HepG2 (cell line): ENCODE results near the gene SLC27A1. TPM values are rescaled to one million over a fixed set of nuclear protein-coding genes. Genes with fewer than 3 reads are reported as not detected.

Experiments used
- CBFB ChIP-seq: sonication (generic); formaldehyde crosslinking; IDR thresholded peaks from 2 replicates; pipeline ENCODE4 v1.4.0; 2020; ENCODE audit warnings: missing genetic modification reagents
- CCDC6 ChIP-seq: sonication (generic); formaldehyde crosslinking; IDR thresholded peaks from 2 replicates; pipeline ENCODE4 v1.8.1; 2022; ENCODE audit warnings: mild to moderate bottlenecking, missing genetic modification reagents, moderate library complexity
- GABPA ChIP-seq, 2 experiments: IDR thresholded peaks; 2 replicates each; pipeline ENCODE4 v1.6.1; 2011 to 2016; ENCODE audit warnings: low read depth in 2 of 2, low read length in 1 of 2, missing biosample characterization in 1 of 2, missing genetic modification characterization in 1 of 2
- HES4 ChIP-seq: sonication (generic); formaldehyde crosslinking; IDR thresholded peaks from 2 replicates; pipeline ENCODE4 v1.9.0; 2021; ENCODE audit warnings: mild to moderate bottlenecking, missing genetic modification reagents, borderline replicate concordance
- KLF9 ChIP-seq: IDR thresholded peaks from 2 replicates; pipeline ENCODE4 v1.6.1; 2016; ENCODE audit warnings: low read depth
- PHF20 ChIP-seq: sonication (generic); formaldehyde crosslinking; IDR thresholded peaks from 2 replicates; pipeline ENCODE4 v1.5.0; 2020; ENCODE audit warnings: mild to moderate bottlenecking, missing genetic modification reagents
- SIN3A ChIP-seq: IDR thresholded peaks from 2 replicates; pipeline ENCODE4 v1.6.1; 2011; ENCODE audit warnings: low read depth, mild to moderate bottlenecking, control low read depth, low read length, borderline replicate concordance
- TCF12 ChIP-seq, 2 experiments: fragments of 450-650 bp in 1 of 2; sonication (generic) in 1 of 2; formaldehyde crosslinking in 1 of 2; IDR thresholded peaks; 2 replicates each; pipeline versions ENCODE4 v1.6.1 to v1.8.0; 2017 to 2022; ENCODE audit warnings: antibody characterized with exemption in 1 of 2, mild to moderate bottlenecking in 1 of 2, missing genetic modification reagents in 1 of 2, moderate library complexity in 1 of 2
- ZKSCAN5 ChIP-seq: sonication (generic); formaldehyde crosslinking; IDR thresholded peaks from 2 replicates; pipeline ENCODE4 v1.5.1; 2020; ENCODE audit warnings: mild to moderate bottlenecking, missing genetic modification reagents
- ZNF264 ChIP-seq: sonication (generic); formaldehyde crosslinking; IDR thresholded peaks from 2 replicates; pipeline ENCODE4 v1.4.0; 2020; ENCODE audit warnings: missing genetic modification reagents
- ZNF780A ChIP-seq: sonication (generic); formaldehyde crosslinking; IDR thresholded peaks from 2 replicates; pipeline ENCODE4 v1.8.0; 2022; ENCODE audit warnings: mild to moderate bottlenecking, missing genetic modification reagents, moderate library complexity
- ZSCAN21 ChIP-seq: sonication (generic); formaldehyde crosslinking; IDR thresholded peaks from 2 replicates; pipeline ENCODE4 v1.8.0; 2022; ENCODE audit warnings: mild to moderate bottlenecking, missing genetic modification reagents, moderate library complexity, borderline replicate concordance
- polyA plus RNA-seq, 8 experiments: library from polyadenylated mRNA; depleted of rRNA in 3 of 8; stranded (reverse) in 7 of 8; unstranded in 1 of 8; fragments of >200 nt; fragmentation: Illumina TruSeq in 4 of 8; extraction: Trizol in 4 of 8; gene quantifications; 2 replicates each; pipeline versions ENCODE4 v1.2.1 to v1.2.3, GENCODE V29; 2011 to 2016; ENCODE audit warnings: low read depth in 4 of 8, missing spikeins in 1 of 8, mixed read lengths in 1 of 8; ENCODE audit not compliant: insufficient read depth in 1 of 8
- total RNA-seq, 5 experiments: library from RNA; depleted of rRNA; stranded (reverse); fragments of >200 nt; fragmentation: Illumina TruSeq; extraction: Trizol; gene quantifications; 2 replicates each; pipeline ENCODE4 v1.2.3, GENCODE V29; 2016; ENCODE audit warnings: low read depth in 1 of 5
- TF ChIP-seq, protein P1 (sequence below): sonication (generic); formaldehyde crosslinking; IDR thresholded peaks from 2 replicates; pipeline ENCODE4 v1.4.0; 2020; ENCODE audit warnings: mild to moderate bottlenecking, missing genetic modification reagents
- TF ChIP-seq, protein P2 (sequence below): IDR thresholded peaks from 2 replicates; pipeline ENCODE4 v1.6.1; 2016; ENCODE audit warnings: missing genetic modification reagents, missing compliant biosample characterization
- TF ChIP-seq, protein P3 (sequence below): sonication (generic); formaldehyde crosslinking; IDR thresholded peaks from 2 replicates; pipeline ENCODE4 v1.5.1; 2020; ENCODE audit warnings: mild to moderate bottlenecking, missing genetic modification reagents, moderate library complexity
- TF ChIP-seq, protein P4 (sequence below): sonication (generic); formaldehyde crosslinking; IDR thresholded peaks from 2 replicates; pipeline ENCODE4 v1.4.0; 2020; ENCODE audit warnings: missing genetic modification reagents

The SLC27A1 gene
- total and polyA plus RNA-seq, 2 of the 13 experiments (the other 11 are each of a cell fraction or from before 2014, with no cell fraction given), result 4.1 to 8.8 TPM

DNA sequence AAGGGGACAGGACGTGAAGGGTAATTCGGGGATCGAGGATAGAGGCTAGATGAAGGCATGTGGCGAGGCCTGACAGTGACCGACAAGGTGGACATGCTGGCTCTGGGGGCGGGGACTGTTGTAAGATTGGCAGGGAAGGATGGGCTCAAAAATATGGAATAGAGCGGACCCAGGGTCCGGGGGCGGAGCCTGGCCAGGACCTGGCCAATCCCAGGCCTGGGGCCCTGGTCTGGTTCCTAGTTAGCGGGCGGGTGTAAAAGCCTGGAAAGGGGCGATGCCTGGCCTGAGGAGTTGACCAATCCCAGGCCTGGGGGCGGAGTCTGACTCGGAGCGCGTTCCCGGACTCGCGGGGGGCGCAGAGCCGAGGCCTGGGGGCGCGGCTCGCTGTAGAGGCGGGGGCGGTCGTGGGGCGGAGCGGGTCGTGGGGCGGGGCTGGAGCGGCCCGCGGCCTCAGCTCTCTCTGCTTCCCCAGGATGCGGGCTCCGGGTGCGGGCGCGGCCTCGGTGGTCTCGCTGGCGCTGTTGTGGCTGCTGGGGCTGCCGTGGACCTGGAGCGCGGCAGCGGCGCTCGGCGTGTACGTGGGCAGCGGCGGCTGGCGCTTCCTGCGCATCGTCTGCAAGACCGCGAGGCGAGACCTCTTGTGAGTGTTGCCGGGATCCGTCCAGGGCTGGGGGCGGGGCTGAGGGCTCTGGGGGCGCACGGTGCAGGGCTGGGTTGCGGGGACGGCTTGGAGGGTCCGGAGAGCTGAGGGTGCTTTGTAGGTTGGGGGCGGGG, at the start of gene SLC27A1 (continued):
- no peak for TF ChIP-seq GABPA (IDR thresholded peaks at IDR 0.05; ENCODE audit: low read depth, low read length)
- TF ChIP-seq GABPA (CRISPR knock-in tag; IDR thresholded peaks at IDR 0.05; ENCODE audit: low read depth), result 0 out of 2 replicates have a peak, but pooled peaks have one; percentile 17
- no peak for TF ChIP-seq ZNF264
- peak; percentile 81; the same call in 1 of the 2 replicates for TF ChIP-seq SIN3A
- TF ChIP-seq, protein P1, sequence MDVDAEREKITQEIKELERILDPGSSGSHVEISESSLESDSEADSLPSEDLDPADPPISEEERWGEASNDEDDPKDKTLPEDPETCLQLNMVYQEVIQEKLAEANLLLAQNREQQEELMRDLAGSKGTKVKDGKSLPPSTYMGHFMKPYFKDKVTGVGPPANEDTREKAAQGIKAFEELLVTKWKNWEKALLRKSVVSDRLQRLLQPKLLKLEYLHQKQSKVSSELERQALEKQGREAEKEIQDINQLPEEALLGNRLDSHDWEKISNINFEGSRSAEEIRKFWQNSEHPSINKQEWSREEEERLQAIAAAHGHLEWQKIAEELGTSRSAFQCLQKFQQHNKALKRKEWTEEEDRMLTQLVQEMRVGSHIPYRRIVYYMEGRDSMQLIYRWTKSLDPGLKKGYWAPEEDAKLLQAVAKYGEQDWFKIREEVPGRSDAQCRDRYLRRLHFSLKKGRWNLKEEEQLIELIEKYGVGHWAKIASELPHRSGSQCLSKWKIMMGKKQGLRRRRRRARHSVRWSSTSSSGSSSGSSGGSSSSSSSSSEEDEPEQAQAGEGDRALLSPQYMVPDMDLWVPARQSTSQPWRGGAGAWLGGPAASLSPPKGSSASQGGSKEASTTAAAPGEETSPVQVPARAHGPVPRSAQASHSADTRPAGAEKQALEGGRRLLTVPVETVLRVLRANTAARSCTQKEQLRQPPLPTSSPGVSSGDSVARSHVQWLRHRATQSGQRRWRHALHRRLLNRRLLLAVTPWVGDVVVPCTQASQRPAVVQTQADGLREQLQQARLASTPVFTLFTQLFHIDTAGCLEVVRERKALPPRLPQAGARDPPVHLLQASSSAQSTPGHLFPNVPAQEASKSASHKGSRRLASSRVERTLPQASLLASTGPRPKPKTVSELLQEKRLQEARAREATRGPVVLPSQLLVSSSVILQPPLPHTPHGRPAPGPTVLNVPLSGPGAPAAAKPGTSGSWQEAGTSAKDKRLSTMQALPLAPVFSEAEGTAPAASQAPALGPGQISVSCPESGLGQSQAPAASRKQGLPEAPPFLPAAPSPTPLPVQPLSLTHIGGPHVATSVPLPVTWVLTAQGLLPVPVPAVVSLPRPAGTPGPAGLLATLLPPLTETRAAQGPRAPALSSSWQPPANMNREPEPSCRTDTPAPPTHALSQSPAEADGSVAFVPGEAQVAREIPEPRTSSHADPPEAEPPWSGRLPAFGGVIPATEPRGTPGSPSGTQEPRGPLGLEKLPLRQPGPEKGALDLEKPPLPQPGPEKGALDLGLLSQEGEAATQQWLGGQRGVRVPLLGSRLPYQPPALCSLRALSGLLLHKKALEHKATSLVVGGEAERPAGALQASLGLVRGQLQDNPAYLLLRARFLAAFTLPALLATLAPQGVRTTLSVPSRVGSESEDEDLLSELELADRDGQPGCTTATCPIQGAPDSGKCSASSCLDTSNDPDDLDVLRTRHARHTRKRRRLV (CRISPR knock-in tag), result no peak
- TF ChIP-seq, protein P2, sequence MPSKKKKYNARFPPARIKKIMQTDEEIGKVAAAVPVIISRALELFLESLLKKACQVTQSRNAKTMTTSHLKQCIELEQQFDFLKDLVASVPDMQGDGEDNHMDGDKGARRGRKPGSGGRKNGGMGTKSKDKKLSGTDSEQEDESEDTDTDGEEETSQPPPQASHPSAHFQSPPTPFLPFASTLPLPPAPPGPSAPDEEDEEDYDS, result peak; percentile 38; the same call in 1 of the 2 replicates
- TF ChIP-seq CBFB (CRISPR knock-in tag), result 0 out of 2 replicates have a peak, but pooled peaks have one; percentile 13
- no peak for TF ChIP-seq ZKSCAN5 (CRISPR knock-in tag)
- TF ChIP-seq PHF20 (CRISPR knock-in tag), result no peak
- TF ChIP-seq, protein P3, sequence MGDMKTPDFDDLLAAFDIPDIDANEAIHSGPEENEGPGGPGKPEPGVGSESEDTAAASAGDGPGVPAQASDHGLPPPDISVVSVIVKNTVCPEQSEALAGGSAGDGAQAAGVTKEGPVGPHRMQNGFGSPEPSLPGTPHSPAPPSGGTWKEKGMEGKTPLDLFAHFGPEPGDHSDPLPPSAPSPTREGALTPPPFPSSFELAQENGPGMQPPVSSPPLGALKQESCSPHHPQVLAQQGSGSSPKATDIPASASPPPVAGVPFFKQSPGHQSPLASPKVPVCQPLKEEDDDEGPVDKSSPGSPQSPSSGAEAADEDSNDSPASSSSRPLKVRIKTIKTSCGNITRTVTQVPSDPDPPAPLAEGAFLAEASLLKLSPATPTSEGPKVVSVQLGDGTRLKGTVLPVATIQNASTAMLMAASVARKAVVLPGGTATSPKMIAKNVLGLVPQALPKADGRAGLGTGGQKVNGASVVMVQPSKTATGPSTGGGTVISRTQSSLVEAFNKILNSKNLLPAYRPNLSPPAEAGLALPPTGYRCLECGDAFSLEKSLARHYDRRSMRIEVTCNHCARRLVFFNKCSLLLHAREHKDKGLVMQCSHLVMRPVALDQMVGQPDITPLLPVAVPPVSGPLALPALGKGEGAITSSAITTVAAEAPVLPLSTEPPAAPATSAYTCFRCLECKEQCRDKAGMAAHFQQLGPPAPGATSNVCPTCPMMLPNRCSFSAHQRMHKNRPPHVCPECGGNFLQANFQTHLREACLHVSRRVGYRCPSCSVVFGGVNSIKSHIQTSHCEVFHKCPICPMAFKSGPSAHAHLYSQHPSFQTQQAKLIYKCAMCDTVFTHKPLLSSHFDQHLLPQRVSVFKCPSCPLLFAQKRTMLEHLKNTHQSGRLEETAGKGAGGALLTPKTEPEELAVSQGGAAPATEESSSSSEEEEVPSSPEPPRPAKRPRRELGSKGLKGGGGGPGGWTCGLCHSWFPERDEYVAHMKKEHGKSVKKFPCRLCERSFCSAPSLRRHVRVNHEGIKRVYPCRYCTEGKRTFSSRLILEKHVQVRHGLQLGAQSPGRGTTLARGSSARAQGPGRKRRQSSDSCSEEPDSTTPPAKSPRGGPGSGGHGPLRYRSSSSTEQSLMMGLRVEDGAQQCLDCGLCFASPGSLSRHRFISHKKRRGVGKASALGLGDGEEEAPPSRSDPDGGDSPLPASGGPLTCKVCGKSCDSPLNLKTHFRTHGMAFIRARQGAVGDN (CRISPR knock-in tag), result peak; percentile 67
- TF ChIP-seq TCF12 (IDR thresholded peaks at IDR 0.05), result no peak
- 0 out of 2 replicates have a peak, but pooled peaks have one; percentile 35 for TF ChIP-seq TCF12 (CRISPR knock-in tag; IDR thresholded peaks at IDR 0.05)
- TF ChIP-seq, protein P4, sequence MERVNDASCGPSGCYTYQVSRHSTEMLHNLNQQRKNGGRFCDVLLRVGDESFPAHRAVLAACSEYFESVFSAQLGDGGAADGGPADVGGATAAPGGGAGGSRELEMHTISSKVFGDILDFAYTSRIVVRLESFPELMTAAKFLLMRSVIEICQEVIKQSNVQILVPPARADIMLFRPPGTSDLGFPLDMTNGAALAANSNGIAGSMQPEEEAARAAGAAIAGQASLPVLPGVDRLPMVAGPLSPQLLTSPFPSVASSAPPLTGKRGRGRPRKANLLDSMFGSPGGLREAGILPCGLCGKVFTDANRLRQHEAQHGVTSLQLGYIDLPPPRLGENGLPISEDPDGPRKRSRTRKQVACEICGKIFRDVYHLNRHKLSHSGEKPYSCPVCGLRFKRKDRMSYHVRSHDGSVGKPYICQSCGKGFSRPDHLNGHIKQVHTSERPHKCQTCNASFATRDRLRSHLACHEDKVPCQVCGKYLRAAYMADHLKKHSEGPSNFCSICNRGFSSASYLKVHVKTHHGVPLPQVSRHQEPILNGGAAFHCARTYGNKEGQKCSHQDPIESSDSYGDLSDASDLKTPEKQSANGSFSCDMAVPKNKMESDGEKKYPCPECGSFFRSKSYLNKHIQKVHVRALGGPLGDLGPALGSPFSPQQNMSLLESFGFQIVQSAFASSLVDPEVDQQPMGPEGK (CRISPR knock-in tag), result peak; percentile 80
- TF ChIP-seq ZNF780A, result no peak
- no peak for TF ChIP-seq ZSCAN21 (CRISPR knock-in tag)
- no peak for TF ChIP-seq KLF9 (CRISPR knock-in tag)
- TF ChIP-seq CCDC6 (CRISPR knock-in tag), result peak; percentile 38; the same call in 1 of the 2 replicates
- peak; percentile 68 for TF ChIP-seq HES4 (CRISPR knock-in tag)
